ENCODE measurements around the gene FAM184A. TPM values are rescaled to one million over a fixed set of nuclear protein-coding genes. Genes with fewer than 3 reads are reported as not detected.

The FAM184A gene
- 100 to 1,000 TPM; 205 to 216 TPM for total RNA-seq
- polyA plus RNA-seq (2013, experiment 1 of 2), result 64.9 TPM
- polyA plus RNA-seq (2013, experiment 2 of 2), result 72.0 TPM
- long read RNA-seq, experiment 1, full-length matches to known transcripts, result 5 of 82 reads
- long read RNA-seq, experiment 1, partial matches to known transcripts, result 59 of 82 reads
- long read RNA-seq, experiment 1, other reads (novel, unspliced or antisense), result 18 of 82 reads
- long read RNA-seq, experiment 2, full-length matches to known transcripts, result 132 of 394 reads
- long read RNA-seq, experiment 2, partial matches to known transcripts, result 141 of 394 reads
- long read RNA-seq, experiment 2, other reads (novel, unspliced or antisense), result 121 of 394 reads
- long read RNA-seq, experiment 3, partial matches to known transcripts, result 145 of 188 reads
- long read RNA-seq, experiment 3, other reads (novel, unspliced or antisense), result 43 of 188 reads
- long read RNA-seq, experiment 4, partial matches to known transcripts, result 80 of 100 reads
- long read RNA-seq, experiment 4, other reads (novel, unspliced or antisense), result 20 of 100 reads

- Histone ChIP-seq H3K4me1 (ENCODE audit: control insufficient read depth, insufficient read depth, low read length) (no peaks in the 10 kb centered on the region), H3K4me3 (ENCODE audit: low read length) (peak within 1 kb of the TSS; percentile 95), H3K27me3 (ENCODE audit: control insufficient read depth, insufficient read depth, low read length, poor library complexity, severe bottlenecking) (no peaks in the 10 kb centered on the region), H3K27ac (ENCODE audit: low read depth, low read length) (no peak within 1 kb of the TSS), H3K9ac (ENCODE audit: extremely low read depth, low read length, poor library complexity, severe bottlenecking) (peak within 1 kb of the TSS; percentile 80), H3K36me3 (ENCODE audit: control insufficient read depth, insufficient read depth, low read length) (peaks cover 23% of the 10 kb centered on the region), H3K9me3 (ENCODE audit: control insufficient read depth, low read length) (peaks cover 27% of the 10 kb centered on the region)
- TF ChIP-seq, protein P1, sequence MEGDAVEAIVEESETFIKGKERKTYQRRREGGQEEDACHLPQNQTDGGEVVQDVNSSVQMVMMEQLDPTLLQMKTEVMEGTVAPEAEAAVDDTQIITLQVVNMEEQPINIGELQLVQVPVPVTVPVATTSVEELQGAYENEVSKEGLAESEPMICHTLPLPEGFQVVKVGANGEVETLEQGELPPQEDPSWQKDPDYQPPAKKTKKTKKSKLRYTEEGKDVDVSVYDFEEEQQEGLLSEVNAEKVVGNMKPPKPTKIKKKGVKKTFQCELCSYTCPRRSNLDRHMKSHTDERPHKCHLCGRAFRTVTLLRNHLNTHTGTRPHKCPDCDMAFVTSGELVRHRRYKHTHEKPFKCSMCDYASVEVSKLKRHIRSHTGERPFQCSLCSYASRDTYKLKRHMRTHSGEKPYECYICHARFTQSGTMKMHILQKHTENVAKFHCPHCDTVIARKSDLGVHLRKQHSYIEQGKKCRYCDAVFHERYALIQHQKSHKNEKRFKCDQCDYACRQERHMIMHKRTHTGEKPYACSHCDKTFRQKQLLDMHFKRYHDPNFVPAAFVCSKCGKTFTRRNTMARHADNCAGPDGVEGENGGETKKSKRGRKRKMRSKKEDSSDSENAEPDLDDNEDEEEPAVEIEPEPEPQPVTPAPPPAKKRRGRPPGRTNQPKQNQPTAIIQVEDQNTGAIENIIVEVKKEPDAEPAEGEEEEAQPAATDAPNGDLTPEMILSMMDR (conservative IDR thresholded peaks at IDR 0.05), result peak; percentile 79
- H3K27ac Mint-ChIP-seq, result peak within 1 kb of the TSS; percentile 92
- DNase-seq, result peak; percentile 88
- H3K27me3 Mint-ChIP-seq (ENCODE audit: insufficient read depth), result peaks cover 22% of the 10 kb centered on the region
- peaks cover 31% of the 10 kb centered on the region for H3K4me1 Mint-ChIP-seq
- 0 to 2% methylated on average over 23 to 103 of the region's 103 CpGs for WGBS, 2 experiments (ENCODE audit: insufficient coverage in 1 of 2, insufficient read length in 1 of 2)
- peaks cover 20% of the 10 kb centered on the region for H3K36me3 Mint-ChIP-seq (ENCODE audit: low read depth)
- H3K9me3 Mint-ChIP-seq, result peaks cover 31% of the 10 kb centered on the region
- H3K4me3 Mint-ChIP-seq, result peak within 1 kb of the TSS; percentile 68
Measured at GRCh38 chr6:119078376-119079282, at the start of gene FAM184A. Gene FAM184A (minus strand): TSS chr6:119078664. CDS start chr6:119078299, 365 bp downstream.

DNA sequence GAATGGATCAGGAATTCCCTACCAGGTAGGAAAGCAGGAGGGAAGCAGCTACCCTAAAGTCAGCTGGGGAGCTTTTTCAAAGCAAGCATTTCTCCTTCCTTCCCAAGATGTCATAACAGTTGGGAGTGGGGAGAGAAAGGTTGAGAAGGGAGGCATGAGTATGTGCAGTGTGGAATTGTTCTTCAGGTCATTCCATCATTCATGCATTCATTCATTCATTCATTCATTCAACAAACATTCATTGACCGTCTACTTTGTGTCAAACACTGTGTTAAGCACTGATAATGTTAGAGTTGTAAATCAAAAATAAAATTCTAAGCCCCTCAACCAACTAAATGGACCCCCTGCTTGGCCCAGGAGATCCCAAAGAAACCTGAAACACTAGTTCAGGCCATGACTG is 49.2 kb upstream of the FAM184A start:
- TF ChIP-seq, protein P1 (conservative IDR thresholded peaks at IDR 0.05), result no peak
- DNase-seq, result no peak
- no peak overlapping the region for H3K27ac Mint-ChIP-seq
- peaks cover 4% of the 10 kb centered on the region for H3K9me3 ChIP-seq (ENCODE audit: control insufficient read depth, low read length)
- H3K27me3 Mint-ChIP-seq (ENCODE audit: insufficient read depth), result no peaks in the 10 kb centered on the region
- no peak overlapping the region for H3K27ac ChIP-seq (ENCODE audit: low read depth, low read length)
- peaks cover 15% of the 10 kb centered on the region for H3K9me3 Mint-ChIP-seq
- no peaks in the 10 kb centered on the region for H3K27me3 ChIP-seq (ENCODE audit: control insufficient read depth, insufficient read depth, low read length, poor library complexity, severe bottlenecking)
- H3K4me3 ChIP-seq (ENCODE audit: low read length), result no peak overlapping the region
- H3K4me1 ChIP-seq (ENCODE audit: control insufficient read depth, insufficient read depth, low read length), result peaks cover 4% of the 10 kb centered on the region
- no peaks in the 10 kb centered on the region for H3K36me3 ChIP-seq (ENCODE audit: control insufficient read depth, insufficient read depth, low read length)
- H3K4me1 Mint-ChIP-seq, result peaks cover 12% of the 10 kb centered on the region
- H3K36me3 Mint-ChIP-seq (ENCODE audit: low read depth), result no peaks in the 10 kb centered on the region
- WGBS, 2 experiments (ENCODE audit: insufficient coverage in 1 of 2, insufficient read length in 1 of 2), result no CpG with 5 or more reads among the region's 1 CpG
- no peak overlapping the region for H3K4me3 Mint-ChIP-seq
- H3K9ac ChIP-seq (ENCODE audit: extremely low read depth, low read length, poor library complexity, severe bottlenecking), result no peak overlapping the region

DNA sequence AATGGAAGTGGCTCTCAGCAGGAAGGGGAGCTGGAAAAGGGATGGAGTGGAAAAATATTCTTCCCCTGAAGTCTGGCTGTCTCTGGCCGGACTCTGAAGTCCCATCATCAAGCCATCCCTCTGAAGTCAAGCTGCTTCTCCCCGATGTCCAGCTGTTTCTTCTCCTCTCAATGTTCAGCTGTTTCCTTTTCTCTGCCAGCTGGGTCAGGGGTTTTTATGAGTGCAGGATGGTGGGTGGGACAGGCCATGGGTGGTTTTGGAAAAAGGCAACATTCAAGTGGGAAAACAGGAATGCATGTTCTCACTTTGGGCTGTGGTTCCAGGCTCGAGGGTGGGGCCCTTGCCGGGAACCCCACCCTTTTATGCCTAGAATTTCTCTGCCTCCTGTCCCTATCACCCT is 48.4 kb upstream of the FAM184A start:
- Mint-ChIP-seq H3K4me1 (peaks cover 12% of the 10 kb centered on the region), H3K4me3 (no peak overlapping the region), H3K9me3 (peaks cover 15% of the 10 kb centered on the region), H3K27me3 (ENCODE audit: insufficient read depth) (no peaks in the 10 kb centered on the region), H3K27ac (no peak overlapping the region), H3K36me3 (ENCODE audit: low read depth) (no peaks in the 10 kb centered on the region)
- WGBS, 2 experiments (ENCODE audit: insufficient coverage in 1 of 2, insufficient read length in 1 of 2), result 77 to 85% methylated on average over 3 to 4 of the region's 4 CpGs
- no peak for DNase-seq
- H3K4me3 ChIP-seq (ENCODE audit: low read length), result no peak overlapping the region
- no peaks in the 10 kb centered on the region for H3K27me3 ChIP-seq (ENCODE audit: control insufficient read depth, insufficient read depth, low read length, poor library complexity, severe bottlenecking)
- H3K36me3 ChIP-seq (ENCODE audit: control insufficient read depth, insufficient read depth, low read length), result no peaks in the 10 kb centered on the region
- H3K27ac ChIP-seq (ENCODE audit: low read depth, low read length), result no peak overlapping the region
- H3K9me3 ChIP-seq (ENCODE audit: control insufficient read depth, low read length), result peaks cover 4% of the 10 kb centered on the region
- TF ChIP-seq, protein P1 (conservative IDR thresholded peaks at IDR 0.05), result no peak
- H3K4me1 ChIP-seq (ENCODE audit: control insufficient read depth, insufficient read depth, low read length), result peaks cover 4% of the 10 kb centered on the region
- no peak overlapping the region for H3K9ac ChIP-seq (ENCODE audit: extremely low read depth, low read length, poor library complexity, severe bottlenecking)

Data from endodermal cell (in vitro differentiated cells).